Caco-2 (cell line): Measurements from ENCODE around the gene MKRN2. TPM values are rescaled to one million over a fixed set of nuclear protein-coding genes. Genes with fewer than 3 reads are reported as not detected.

Experiments used
- total RNA-seq: library from RNA; stranded (reverse); gene quantifications from 2 replicates; pipeline ENCODE4 v1.2.3, GENCODE V29; 2022

Gene MKRN2
- total RNA-seq, 1 experiment from 2014 or later: 25.2 TPM

Other genes starting within 250 kb of the MKRN2 start
- gene TSEN2, start 72.6 kb upstream of the MKRN2 start, total RNA-seq: 18.3 and 19.6 TPM in 2 replicates
- gene MKRN2OS, start 11.6 kb upstream of the MKRN2 start, total RNA-seq: 1.6 and 1.7 TPM in 2 replicates
- 93.6 and 98.7 TPM in 2 replicates for gene RAF1, start 107.0 kb downstream of the MKRN2 start, total RNA-seq
- gene TMEM40, start 202.2 kb downstream of the MKRN2 start, total RNA-seq: 0.86 and 1.0 TPM in 2 replicates
- not detected in 2 replicates for gene CAND2, start 239.6 kb downstream of the MKRN2 start, total RNA-seq